Gastrocnemius medialis (tissue), 4 donors: ENCODE measurements around the gene CAPN13. TPM values are rescaled to one million over a fixed set of nuclear protein-coding genes. Genes with fewer than 3 reads are reported as not detected.
A peak's percentile ranks its signal among the peaks of the same experiment; 100 is the strongest.

ENCODE experiments used
- ATAC-seq, 2 donors: fragments of 150-250 bp; one replicate each; pipeline ENCODE4 v1.9.1; 2016
- DNase-seq, 2 donors: peaks; one replicate each; pipeline ENCODE4 v3.0.0-alpha.2; 2019
- H3K27ac ChIP-seq, 4 donors: fragments of 200-600 bp; sonication (generic); 1 replicate in 1 of 4; 2 replicates in 3 of 4; pipeline ENCODE4 v1.5.1; 2016 to 2018; ENCODE audit warnings: mild to moderate bottlenecking in 2 of 4, moderate library complexity in 1 of 4
- H3K27me3 ChIP-seq, 3 donors: fragments of 200-600 bp; sonication (generic) in 2 of 3; 1 replicate in 1 of 3; 2 replicates in 2 of 3; pipeline versions ENCODE4 v1.5.1 to v1.6.0; 2016 to 2019; ENCODE audit warnings: mild to moderate bottlenecking in 1 of 3, moderate library complexity in 1 of 3
- H3K36me3 ChIP-seq, 2 donors: fragments of 200-600 bp; sonication (generic) in 1 of 2; one replicate each; pipeline ENCODE4 v1.5.1; 2017 to 2018
- H3K4me1 ChIP-seq, 2 donors: fragments of 200-600 bp; sonication (generic) in 1 of 2; one replicate each; pipeline ENCODE4 v1.5.1; 2016 to 2017; ENCODE audit warnings: mild to moderate bottlenecking in 2 of 2
- H3K4me3 ChIP-seq, 4 donors: fragments of 200-600 bp; sonication (generic) in 3 of 4; 1 replicate in 1 of 4; 2 replicates in 3 of 4; pipeline ENCODE4 v1.5.1; 2016 to 2019; ENCODE audit warnings: mild to moderate bottlenecking in 2 of 4
- H3K9me3 ChIP-seq, 3 donors: fragments of 200-600 bp; sonication (generic) in 2 of 3; 1 replicate in 1 of 3; 2 replicates in 2 of 3; pipeline ENCODE4 v1.5.1; 2016 to 2019
- POLR2A ChIP-seq, 2 donors: fragments of 450-650 bp; IDR thresholded peaks; one replicate each; pipeline ENCODE4 v1.6.1; 2017; ENCODE audit warnings: antibody characterized with exemption in 2 of 2, mild to moderate bottlenecking in 2 of 2, moderate library complexity in 2 of 2
- in situ Hi-C, 4 donors: fragments of 200-750 bp; cut with MboI; loops; one replicate each; pipeline versions ENCODE4 v1.15.0 to v1.8.0; 2017; ENCODE audit warnings: low sequenced_read_pairs in 4 of 4
- intact Hi-C: fragments of 100-400 bp; cut with DNase I; formaldehyde crosslinking; loops from one replicate; pipeline ENCODE4 v1.15.1; 2023; ENCODE audit warnings: low total_unique reads
- total RNA-seq, 4 donors: library from RNA; depleted of rRNA; stranded (reverse); fragments of >200 nt; gene quantifications; one replicate each; pipeline versions ENCODE4 v1.1.0 to v1.2.3, GENCODE V29; 2016
- TF ChIP-seq, protein P1 (sequence below), 5 experiments: fragments of 450-650 bp in 3 of 5; fragments of 200-600 bp in 2 of 5; sonication (generic) in 2 of 5; IDR thresholded peaks in 4 of 5; conservative IDR thresholded peaks in 1 of 5; 1 replicate in 4 of 5; 2 replicates in 1 of 5; pipeline ENCODE4 v1.5.1; 2016 to 2019; ENCODE audit warnings: antibody characterized with exemption in 5 of 5, mild to moderate bottlenecking in 3 of 5, moderate library complexity in 3 of 5

Gene CAPN13
- total RNA-seq, 4 donors from 2014 or later, result 0.53 TPM; not detected in 3

DNA sequence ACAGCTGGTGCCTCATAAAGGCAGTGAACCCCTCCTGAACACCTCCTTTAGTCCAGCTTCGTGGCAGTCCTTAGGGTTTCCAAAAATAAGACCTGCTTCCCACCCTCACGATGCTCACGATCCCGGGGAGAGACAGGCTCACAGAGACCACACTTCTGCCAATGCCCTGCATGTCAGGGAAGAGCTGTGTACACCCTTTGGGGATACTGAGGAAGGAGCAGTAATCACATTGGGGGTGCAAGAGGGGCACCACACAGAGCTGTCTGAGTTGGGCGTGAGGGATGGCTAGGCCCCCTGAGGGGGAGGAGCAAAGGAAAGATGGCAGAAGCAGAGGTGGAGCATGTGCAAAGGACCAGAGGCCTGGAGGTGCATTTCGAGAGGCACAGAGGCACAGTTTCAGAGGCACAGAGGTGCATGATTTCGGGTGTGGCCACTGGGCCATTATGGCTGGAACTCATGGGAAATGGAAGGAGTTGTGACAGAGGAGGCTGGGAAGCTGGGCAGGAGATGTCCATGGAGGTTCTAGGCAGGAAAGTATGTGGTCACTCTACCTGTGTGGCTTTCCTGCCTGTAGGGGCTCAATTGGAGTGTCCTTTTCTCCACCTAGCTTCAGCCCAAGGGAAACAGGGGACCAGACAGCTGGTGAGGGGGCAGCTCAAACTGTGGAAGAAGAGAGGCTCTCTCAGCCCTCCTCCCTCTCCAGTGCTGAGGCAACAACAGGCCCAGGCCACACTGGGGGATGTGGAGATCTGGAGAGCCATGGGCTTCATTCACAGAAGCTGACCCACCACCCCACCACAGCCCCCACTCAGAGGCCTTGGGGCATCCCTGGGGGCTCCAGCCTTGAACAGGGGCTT lies 115.9 kb downstream of the CAPN13 start:
- H3K27ac ChIP-seq, result no peak overlapping the region
- in situ Hi-C loops, result no loop called here
- DNase-seq (no peak), ATAC-seq (no peak)
- H3K4me3 ChIP-seq, result no peak overlapping the region
- H3K36me3 ChIP-seq, result no peaks in the 10 kb centered on the region
- no peaks in the 10 kb centered on the region for H3K27me3 ChIP-seq
- H3K9me3 ChIP-seq, result no peaks in the 10 kb centered on the region
- peaks cover 21 to 33% of the 10 kb centered on the region in 2 donors for H3K4me1 ChIP-seq
- intact Hi-C loops, result loop anchor here (5.0 kb wide), 3 partner anchors 44 to 529 kb away; no protein-coding TSS in a partner anchor
- TF ChIP-seq, protein P1, sequence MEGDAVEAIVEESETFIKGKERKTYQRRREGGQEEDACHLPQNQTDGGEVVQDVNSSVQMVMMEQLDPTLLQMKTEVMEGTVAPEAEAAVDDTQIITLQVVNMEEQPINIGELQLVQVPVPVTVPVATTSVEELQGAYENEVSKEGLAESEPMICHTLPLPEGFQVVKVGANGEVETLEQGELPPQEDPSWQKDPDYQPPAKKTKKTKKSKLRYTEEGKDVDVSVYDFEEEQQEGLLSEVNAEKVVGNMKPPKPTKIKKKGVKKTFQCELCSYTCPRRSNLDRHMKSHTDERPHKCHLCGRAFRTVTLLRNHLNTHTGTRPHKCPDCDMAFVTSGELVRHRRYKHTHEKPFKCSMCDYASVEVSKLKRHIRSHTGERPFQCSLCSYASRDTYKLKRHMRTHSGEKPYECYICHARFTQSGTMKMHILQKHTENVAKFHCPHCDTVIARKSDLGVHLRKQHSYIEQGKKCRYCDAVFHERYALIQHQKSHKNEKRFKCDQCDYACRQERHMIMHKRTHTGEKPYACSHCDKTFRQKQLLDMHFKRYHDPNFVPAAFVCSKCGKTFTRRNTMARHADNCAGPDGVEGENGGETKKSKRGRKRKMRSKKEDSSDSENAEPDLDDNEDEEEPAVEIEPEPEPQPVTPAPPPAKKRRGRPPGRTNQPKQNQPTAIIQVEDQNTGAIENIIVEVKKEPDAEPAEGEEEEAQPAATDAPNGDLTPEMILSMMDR (IDR thresholded peaks at IDR 0.05 in 4 of 5, conservative IDR thresholded peaks at IDR 0.05 in 1 of 5), result no peak
- no peak for TF ChIP-seq POLR2A (IDR thresholded peaks at IDR 0.05)

DNA sequence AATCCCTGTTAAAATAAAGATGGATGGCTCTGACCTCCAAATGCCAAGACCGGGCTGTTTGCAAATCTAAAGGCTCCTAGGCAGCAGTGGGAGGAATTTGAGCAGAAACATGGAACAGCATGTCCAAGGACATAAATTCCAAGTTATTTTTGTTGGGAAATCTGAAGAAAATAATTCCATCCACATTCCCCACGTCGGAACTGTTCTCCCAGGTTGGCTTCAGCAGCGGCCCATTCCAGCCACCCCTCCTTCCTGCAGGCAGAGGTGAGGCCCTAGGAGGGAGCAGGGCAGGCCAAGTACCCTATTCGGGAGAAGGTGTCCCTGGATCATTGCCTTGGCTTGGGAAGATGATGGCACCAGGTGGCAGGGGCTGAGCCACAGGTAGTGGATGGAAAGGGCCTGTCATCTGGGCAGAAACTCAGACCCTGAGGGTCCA lies 117.1 kb downstream of the CAPN13 start:
- peak in 1 of 2 donors; percentile 25 for ATAC-seq
- H3K27me3 ChIP-seq, result no peaks in the 10 kb centered on the region
- TF ChIP-seq, protein P1 (IDR thresholded peaks at IDR 0.05 in 4 of 5, conservative IDR thresholded peaks at IDR 0.05 in 1 of 5), result no peak
- TF ChIP-seq POLR2A (IDR thresholded peaks at IDR 0.05), result no peak
- H3K4me3 ChIP-seq, result no peak overlapping the region
- no peak for DNase-seq
- H3K36me3 ChIP-seq, result no peaks in the 10 kb centered on the region
- intact Hi-C loops (loop anchor here (5.0 kb wide), 3 partner anchors 43 to 528 kb away; no protein-coding TSS in a partner anchor), in situ Hi-C loops (no loop called here)
- no peaks in the 10 kb centered on the region for H3K9me3 ChIP-seq
- H3K27ac ChIP-seq, result peak overlapping the region in 2 of 4 donors; percentile 15 to 58
- H3K4me1 ChIP-seq, result peaks cover 21 to 33% of the 10 kb centered on the region in 2 donors

- Histone ChIP-seq H3K9me3 (no peaks in the 10 kb centered on the region), H3K4me3 (no peak overlapping the region), H3K27ac (peak overlapping the region; percentile 9 to 58 (median 22)), H3K36me3 (no peaks in the 10 kb centered on the region), H3K27me3 (no peaks in the 10 kb centered on the region), H3K4me1 (peaks cover 16 to 27% of the 10 kb centered on the region in 2 donors)
- TF ChIP-seq POLR2A (IDR thresholded peaks at IDR 0.05), result no peak
- TF ChIP-seq, protein P1 (IDR thresholded peaks at IDR 0.05 in 4 of 5, conservative IDR thresholded peaks at IDR 0.05 in 1 of 5), result no peak
- in situ Hi-C loops, result no loop called here
- DNase-seq (no peak), ATAC-seq (no peak)
- intact Hi-C loops, result loop anchor here (5.0 kb wide), 3 partner anchors 42 to 527 kb away; no protein-coding TSS in a partner anchor
These were observed 117.6 kb downstream of the CAPN13 start for GRCh38 chr2:30689496-30690125.

DNA sequence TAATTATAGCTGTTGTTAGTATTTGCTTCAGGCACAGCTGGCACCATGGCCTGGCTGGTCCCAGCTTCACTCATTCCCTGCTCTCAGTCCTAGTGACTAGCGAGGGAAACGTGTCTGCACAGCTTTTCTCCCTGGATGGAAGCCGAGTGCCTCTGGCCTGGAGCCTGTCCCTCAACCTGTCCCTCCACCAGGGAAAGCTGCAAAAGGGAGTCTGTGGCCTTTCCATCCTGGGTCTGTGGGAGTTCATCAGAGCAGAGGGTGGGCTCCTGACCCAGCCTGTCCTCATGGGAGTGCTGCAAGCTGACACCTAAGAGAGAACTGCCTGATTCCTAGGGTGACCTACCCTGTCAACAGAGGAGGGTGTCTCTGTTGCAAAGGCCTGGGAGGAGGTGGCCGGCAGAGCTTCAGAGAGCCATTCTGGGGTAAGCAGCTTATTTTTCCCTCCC lies 118.3 kb downstream of the CAPN13 start:
- DNase-seq (no peak), ATAC-seq (peak; percentile 62 to 64)
- intact Hi-C loops, result no loop called here
- H3K4me1 ChIP-seq, result peaks cover 14 to 21% of the 10 kb centered on the region in 2 donors
- in situ Hi-C loops, result no loop called here
- peak overlapping the region in 3 of 4 donors; percentile 9 to 58 (median 15) for H3K27ac ChIP-seq
- H3K4me3 ChIP-seq, result no peak overlapping the region
- no peaks in the 10 kb centered on the region for H3K36me3 ChIP-seq
- no peaks in the 10 kb centered on the region for H3K27me3 ChIP-seq
- no peaks in the 10 kb centered on the region for H3K9me3 ChIP-seq
- no peak for TF ChIP-seq POLR2A (IDR thresholded peaks at IDR 0.05)
- TF ChIP-seq, protein P1 (IDR thresholded peaks at IDR 0.05 in 4 of 5, conservative IDR thresholded peaks at IDR 0.05 in 1 of 5), result no peak
